CD4-positive, alpha-beta T cell treated with Interleukin-1 beta for 1 hour (primary cell): ENCODE measurements around the gene KNCN.
A peak's percentile ranks its signal among the peaks of the same experiment; 100 is the strongest.

Source experiments
- DNase-seq, 2 donors: peaks; one replicate each; pipeline ENCODE4 v3.0.0-alpha.2; 2020 to 2022

Gene KNCN

GRCh38 chr1:46568461-46568891 lies 17.0 kb upstream of the KNCN start:
- DNase-seq = no peak

- DNase-seq = no peak
Measured at GRCh38 chr1:46563341-46563740, 11.9 kb upstream of the KNCN start.

- DNase-seq = no peak
Measured at GRCh38 chr1:46562498-46562897, 11.1 kb upstream of the KNCN start.

- DNase-seq = no peak
Measured at GRCh38 chr1:46558966-46559365, 7.5 kb upstream of the KNCN start.

GRCh38 chr1:46558141-46558963 lies 6.9 kb upstream of the KNCN start:
- no peak for DNase-seq

GRCh38 chr1:46557403-46557802 lies 6.0 kb upstream of the KNCN start:
- no peak for DNase-seq

GRCh38 chr1:46556822-46557221 lies 5.4 kb upstream of the KNCN start:
- DNase-seq = no peak

GRCh38 chr1:46555826-46556619 lies 4.6 kb upstream of the KNCN start:
- no peak for DNase-seq

GRCh38 chr1:46554597-46555381 lies 3.3 kb upstream of the KNCN start:
- no peak for DNase-seq

GRCh38 chr1:46554236-46554596 lies 2.8 kb upstream of the KNCN start:
- no peak for DNase-seq

GRCh38 chr1:46553506-46553905 lies 2.1 kb upstream of the KNCN start:
- no peak for DNase-seq

GRCh38 chr1:46552357-46553237 lies 1.1 kb upstream of the KNCN start:
- no peak for DNase-seq

GRCh38 chr1:46550751-46551231 lies 656 bp downstream of the KNCN start:
- DNase-seq = no peak

- DNase-seq = peak; percentile 66 to 74
Measured at GRCh38 chr1:46549697-46550681, 1.5 kb downstream of the KNCN start.

- DNase-seq = peak in 1 of 2 donors; percentile 52
Measured at GRCh38 chr1:46547481-46548383, 3.7 kb downstream of the KNCN start.

GRCh38 chr1:46546210-46546609 lies 5.2 kb downstream of the KNCN start:
- DNase-seq = no peak

GRCh38 chr1:46545784-46546183 lies 5.7 kb downstream of the KNCN start:
- no peak for DNase-seq

GRCh38 chr1:46544561-46545240 lies 6.7 kb downstream of the KNCN start:
- no peak for DNase-seq
